ENCODE results near the gene TCEA2. TPM values are rescaled to one million over a fixed set of nuclear protein-coding genes. Genes with fewer than 3 reads are reported as not detected.

TCEA2 gene
- total RNA-seq, 1 donor from 2014 or later, result 81.3 TPM

GRCh38 chr20:64119681-64120341 is 56.8 kb downstream of the TCEA2 start:
- H3K4me3 Mint-ChIP-seq, result no peak overlapping the region

GRCh38 chr20:64121586-64121985 is 58.6 kb downstream of the TCEA2 start:
- no peaks in the 10 kb centered on the region for H3K9me3 Mint-ChIP-seq
- H3K36me3 Mint-ChIP-seq, result no peaks in the 10 kb centered on the region
- TF ChIP-seq, protein P1, sequence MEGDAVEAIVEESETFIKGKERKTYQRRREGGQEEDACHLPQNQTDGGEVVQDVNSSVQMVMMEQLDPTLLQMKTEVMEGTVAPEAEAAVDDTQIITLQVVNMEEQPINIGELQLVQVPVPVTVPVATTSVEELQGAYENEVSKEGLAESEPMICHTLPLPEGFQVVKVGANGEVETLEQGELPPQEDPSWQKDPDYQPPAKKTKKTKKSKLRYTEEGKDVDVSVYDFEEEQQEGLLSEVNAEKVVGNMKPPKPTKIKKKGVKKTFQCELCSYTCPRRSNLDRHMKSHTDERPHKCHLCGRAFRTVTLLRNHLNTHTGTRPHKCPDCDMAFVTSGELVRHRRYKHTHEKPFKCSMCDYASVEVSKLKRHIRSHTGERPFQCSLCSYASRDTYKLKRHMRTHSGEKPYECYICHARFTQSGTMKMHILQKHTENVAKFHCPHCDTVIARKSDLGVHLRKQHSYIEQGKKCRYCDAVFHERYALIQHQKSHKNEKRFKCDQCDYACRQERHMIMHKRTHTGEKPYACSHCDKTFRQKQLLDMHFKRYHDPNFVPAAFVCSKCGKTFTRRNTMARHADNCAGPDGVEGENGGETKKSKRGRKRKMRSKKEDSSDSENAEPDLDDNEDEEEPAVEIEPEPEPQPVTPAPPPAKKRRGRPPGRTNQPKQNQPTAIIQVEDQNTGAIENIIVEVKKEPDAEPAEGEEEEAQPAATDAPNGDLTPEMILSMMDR (IDR thresholded peaks at IDR 0.05; ENCODE audit: unreplicated experiment), result no peak
- peaks cover 5% of the 10 kb centered on the region for H3K4me1 Mint-ChIP-seq
- H3K27me3 Mint-ChIP-seq (ENCODE audit: low read depth), result peaks cover 42% of the 10 kb centered on the region
- no peak overlapping the region for H3K27ac Mint-ChIP-seq
- peak in 1 of 2 experiments; percentile 4 for DNase-seq (ENCODE audit: low spot score in 2 of 2, unreplicated experiment in 2 of 2)
- no peak overlapping the region for H3K4me3 Mint-ChIP-seq

More at GRCh38 chr20:64119681-64120341, 56.8 kb downstream of the TCEA2 start:
- Mint-ChIP-seq H3K4me1 (peaks cover 5% of the 10 kb centered on the region), H3K27ac (peak overlapping the region; percentile 53), H3K36me3 (no peaks in the 10 kb centered on the region), H3K9me3 (no peaks in the 10 kb centered on the region), H3K27me3 (ENCODE audit: low read depth) (peaks cover 39% of the 10 kb centered on the region)
- DNase-seq (ENCODE audit: low spot score in 2 of 2, unreplicated experiment in 2 of 2), result peak; percentile 3 to 34
- TF ChIP-seq, protein P1 (IDR thresholded peaks at IDR 0.05; ENCODE audit: unreplicated experiment), result no peak

Small RNAs within 50 kb of the gene (microRNA-seq; reads per million reads assigned to microRNA genes)
- 0.88 reads per million for gene MIR6813

Other genes with a start within 250 kb of the TCEA2 start
- gene ZBTB46, start 231.9 kb upstream of the TCEA2 start, total RNA-seq, result 11.3 to 11.6 TPM (median 11.6 TPM) in 3 replicates
- not detected in 3 replicates for gene ABHD16B, start 201.7 kb upstream of the TCEA2 start, total RNA-seq
- 73.1 to 77.3 TPM (median 73.8 TPM) in 3 replicates for gene TPD52L2, start 197.9 kb upstream of the TCEA2 start, total RNA-seq
- 40.6 to 43.2 TPM (median 41.6 TPM) in 3 replicates for gene DNAJC5, start 168.1 kb upstream of the TCEA2 start, total RNA-seq
- gene UCKL1, start 106.8 kb upstream of the TCEA2 start, total RNA-seq, result 56.8 to 60.0 TPM (median 58.0 TPM) in 3 replicates
- 60.0 to 62.0 TPM (median 61.0 TPM) in 3 replicates for gene ZNF512B, start 93.3 kb upstream of the TCEA2 start, total RNA-seq
- 10.3 to 11.7 TPM (median 11.4 TPM) in 3 replicates for gene SAMD10, start 83.6 kb upstream of the TCEA2 start, total RNA-seq
- 65.2 to 68.2 TPM (median 65.9 TPM) in 3 replicates for gene PRPF6, start 82.1 kb upstream of the TCEA2 start, total RNA-seq
- 2.8 to 4.2 TPM (median 3.2 TPM) in 3 replicates for gene C20orf204, start 27.0 kb upstream of the TCEA2 start, total RNA-seq
- gene SOX18, start 13.6 kb upstream of the TCEA2 start, total RNA-seq, result 0.23 to 0.34 TPM in 2 of 3 replicates, not detected in the other
- 7.0 to 8.1 TPM (median 7.9 TPM) in 3 replicates for gene RGS19, start 16.3 kb downstream of the TCEA2 start, total RNA-seq
- 2.2 to 2.6 TPM (median 2.5 TPM) in 3 replicates for gene OPRL1, start 16.9 kb downstream of the TCEA2 start, total RNA-seq
- 0.36 TPM in 1 of 3 replicates, not detected in the others for gene LKAAEAR1, start 21.2 kb downstream of the TCEA2 start, total RNA-seq
- not detected in 3 replicates for gene NPBWR2, start 44.4 kb downstream of the TCEA2 start, total RNA-seq
- 0.16 to 0.34 TPM (median 0.20 TPM) in 3 replicates for gene MYT1, start 101.3 kb downstream of the TCEA2 start, total RNA-seq
- 111 to 120 TPM (median 116 TPM) in 3 replicates for gene PCMTD2, start 192.6 kb downstream of the TCEA2 start, total RNA-seq